HG03280 (cell line): ENCODE data around the gene IL1R2.

ENCODE experiments used
- ATAC-seq: cut with Tn5 transposase; IDR thresholded peaks from one replicate; pipeline ENCODE4 v1.9.1; 2021; ENCODE audit warnings: mild to moderate bottlenecking, moderate library complexity; ENCODE audit not compliant: unreplicated experiment

Gene IL1R2

GRCh38 chr2:102018823-102019445 is 27.2 kb downstream of the IL1R2 start:
- ATAC-seq: no peak

DNA sequence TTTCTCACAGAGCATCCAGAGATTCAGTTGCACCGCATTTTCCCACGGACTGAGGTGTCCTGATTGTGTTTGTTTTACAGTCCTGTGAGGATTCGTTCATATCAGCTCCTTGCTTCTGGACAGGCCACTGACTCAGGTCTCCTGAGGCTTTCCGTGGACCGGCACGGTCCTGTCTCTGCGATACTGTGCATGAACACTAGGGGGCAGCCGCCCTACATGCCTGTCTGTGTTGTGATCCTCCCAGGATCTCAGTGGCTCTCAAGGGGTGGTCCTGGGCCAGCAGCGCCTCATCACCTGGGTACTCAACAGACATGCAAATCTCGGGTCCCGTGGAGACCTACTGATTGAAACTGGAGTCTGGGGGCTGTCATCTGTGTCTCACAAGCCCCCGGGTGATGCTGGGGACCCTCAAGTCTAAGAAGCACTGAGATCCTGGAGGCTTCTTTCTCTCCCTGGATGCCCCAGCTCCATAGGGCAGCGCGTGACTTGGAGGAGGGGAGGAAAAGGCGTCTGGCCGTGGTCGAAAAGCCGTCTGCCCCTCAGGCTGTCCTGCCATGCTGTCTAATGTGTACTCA is 28.9 kb downstream of the IL1R2 start:
- peak; percentile 76 for ATAC-seq

DNA sequence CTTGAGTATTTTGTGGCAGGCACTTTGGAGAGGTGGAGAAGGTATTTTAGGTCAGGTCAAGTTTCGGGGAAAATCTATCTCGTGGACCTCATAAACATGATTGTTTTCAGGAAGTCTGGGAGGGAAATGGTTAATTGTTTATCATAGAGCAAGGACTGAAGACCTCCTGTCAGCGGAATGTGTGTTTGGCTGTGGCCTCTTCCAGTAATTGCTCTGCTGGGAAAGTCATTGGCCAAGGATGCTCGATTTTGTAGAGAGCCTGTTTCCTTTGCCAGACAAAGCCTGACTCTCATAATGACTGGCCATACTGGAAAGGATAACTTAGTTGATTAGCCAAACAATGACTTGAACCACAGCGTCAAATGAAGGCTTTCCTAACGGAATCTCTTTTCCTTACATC is 30.0 kb downstream of the IL1R2 start:
- no peak for ATAC-seq

DNA sequence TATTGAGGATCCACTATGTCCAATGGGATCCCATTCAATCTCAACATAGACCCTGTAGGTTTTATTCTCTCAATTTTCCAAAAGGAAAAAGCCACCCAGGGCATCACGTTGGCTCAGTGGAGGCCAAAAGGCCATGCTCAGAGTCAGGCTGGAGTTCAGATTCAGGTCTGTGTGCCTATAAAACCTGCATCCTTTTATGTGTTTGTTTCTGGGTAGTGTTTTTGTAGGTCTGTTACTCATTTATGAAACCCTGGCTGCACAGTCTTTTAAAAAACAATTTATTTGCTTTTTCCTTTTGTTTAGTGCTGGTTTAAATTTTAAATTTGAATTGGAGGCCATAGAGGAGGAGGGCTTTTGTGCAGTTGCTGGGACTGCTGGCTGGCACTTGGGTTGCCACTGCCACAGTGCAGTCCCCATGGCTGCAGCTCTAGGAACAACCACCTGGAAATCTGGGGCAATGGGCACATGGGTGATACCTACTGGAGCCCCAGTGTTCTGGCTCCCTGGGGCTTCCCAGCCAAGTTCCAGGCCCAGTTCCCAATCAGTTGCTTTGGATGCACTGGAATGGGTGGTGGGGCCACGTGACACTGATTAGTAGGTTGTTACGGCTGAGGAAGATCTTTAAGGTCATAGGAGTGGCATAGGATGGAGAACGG is 31.3 kb downstream of the IL1R2 start:
- ATAC-seq: no peak

GRCh38 chr2:102024410-102024809 is 32.6 kb downstream of the IL1R2 start:
- ATAC-seq: no peak

- ATAC-seq: peak; percentile 8
These were observed 33.3 kb downstream of the IL1R2 start for GRCh38 chr2:102025016-102025501.

DNA sequence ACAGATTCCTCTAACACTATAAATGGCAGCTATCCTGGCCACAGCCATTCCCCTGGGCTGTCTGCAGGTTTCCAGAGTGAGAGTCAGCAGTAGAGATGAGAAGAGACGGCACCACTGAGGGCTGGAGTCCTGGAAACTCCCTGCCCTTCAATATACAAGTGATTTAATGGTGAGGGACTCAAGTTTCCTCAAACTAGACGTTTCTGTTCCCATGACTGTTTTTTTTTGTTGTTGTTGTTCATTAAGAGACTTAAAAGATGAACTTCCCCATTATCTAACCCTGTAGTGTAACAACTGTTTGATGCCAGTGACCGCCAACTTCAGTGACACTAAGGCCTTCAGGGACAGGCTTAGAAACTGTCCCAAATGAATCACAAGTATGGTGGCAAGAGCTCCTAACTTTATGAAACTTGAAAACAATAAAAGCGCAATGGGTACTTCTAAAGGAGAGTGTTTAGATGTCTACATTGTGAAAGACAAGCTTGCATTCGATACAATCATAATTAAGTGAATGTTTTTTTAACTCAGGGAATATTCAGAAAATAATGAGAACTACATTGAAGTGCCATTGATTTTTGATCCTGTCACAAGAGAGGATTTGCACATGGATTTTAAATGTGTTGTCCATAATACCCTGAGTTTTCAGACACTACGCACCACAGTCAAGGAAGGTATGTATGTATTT is 34.0 kb downstream of the IL1R2 start:
- peak; percentile 43 for ATAC-seq

GRCh38 chr2:102027036-102027980 is 35.5 kb downstream of the IL1R2 start:
- ATAC-seq: no peak

DNA sequence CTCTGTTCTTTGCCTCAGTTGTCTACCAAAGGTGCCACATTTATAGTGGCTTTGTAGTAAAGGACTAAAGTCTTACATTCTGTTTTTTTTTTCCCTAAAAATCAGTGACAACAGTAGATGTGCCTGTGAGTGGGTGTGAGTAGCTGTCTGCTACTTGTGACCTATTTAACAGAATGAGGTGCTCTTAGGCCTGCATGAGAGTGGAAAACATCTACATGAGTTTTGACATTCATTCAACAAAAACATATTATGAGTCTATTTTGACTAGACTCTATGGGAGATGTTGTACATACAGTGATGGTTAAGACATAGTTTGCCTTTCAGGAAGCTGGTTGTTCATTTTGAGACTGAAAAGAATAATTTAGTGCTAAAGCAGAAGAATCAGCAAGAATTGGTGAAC is 36.7 kb downstream of the IL1R2 start:
- no peak for ATAC-seq

GRCh38 chr2:102029405-102029804 is 37.6 kb downstream of the IL1R2 start:
- no peak for ATAC-seq

GRCh38 chr2:102029952-102030351 is 38.2 kb downstream of the IL1R2 start:
- no peak for ATAC-seq

GRCh38 chr2:102030502-102030854 is 38.7 kb downstream of the IL1R2 start:
- no peak for ATAC-seq

GRCh38 chr2:102030855-102031527 is 39.2 kb downstream of the IL1R2 start:
- ATAC-seq: no peak

GRCh38 chr2:102032368-102033030 is 40.7 kb downstream of the IL1R2 start:
- ATAC-seq: no peak

- ATAC-seq: no peak
These were observed 41.4 kb downstream of the IL1R2 start for GRCh38 chr2:102033031-102033749.

GRCh38 chr2:102033750-102034682 is 42.3 kb downstream of the IL1R2 start:
- ATAC-seq: no peak

- no peak for ATAC-seq
These were observed 43.2 kb downstream of the IL1R2 start for GRCh38 chr2:102034683-102035548.
